ENCODE results near the gene FDXR.

The FDXR gene

GRCh38 chr17:74825952-74826719, 46.7 kb downstream of the FDXR start:
- no peak for TF ChIP-seq CTCF (IDR thresholded peaks at IDR 0.05; ENCODE audit: low read depth, low read length)
- Histone ChIP-seq H3K27me3 (ENCODE audit: insufficient read depth, low read depth, severe bottlenecking) (no peaks in the 10 kb centered on the region), H3K9me3 (ENCODE audit: severe bottlenecking) (no peaks in the 10 kb centered on the region), H3K27ac (peak overlapping the region; percentile 91), H3K4me3 (ENCODE audit: low read depth, low read length) (peak overlapping the region; percentile 2), H3K36me3 (peaks cover 23% of the 10 kb centered on the region)
- peak; percentile 98 for DNase-seq

GRCh38 chr17:74824961-74825627, 47.7 kb downstream of the FDXR start:
- Histone ChIP-seq H3K9me3 (ENCODE audit: severe bottlenecking) (no peaks in the 10 kb centered on the region), H3K4me3 (ENCODE audit: low read depth, low read length) (peak overlapping the region; percentile 2), H3K27ac (peak overlapping the region; percentile 91), H3K27me3 (ENCODE audit: insufficient read depth, low read depth, severe bottlenecking) (no peaks in the 10 kb centered on the region), H3K36me3 (peaks cover 25% of the 10 kb centered on the region)
- DNase-seq: no peak
- TF ChIP-seq CTCF (IDR thresholded peaks at IDR 0.05; ENCODE audit: low read depth, low read length): no peak

GRCh38 chr17:74822939-74823367, 49.8 kb downstream of the FDXR start:
- Histone ChIP-seq H3K27me3 (ENCODE audit: insufficient read depth, low read depth, severe bottlenecking) (no peaks in the 10 kb centered on the region), H3K36me3 (peaks cover 30% of the 10 kb centered on the region)
- DNase-seq: peak; percentile 78

GRCh38 chr17:74822335-74822938, 50.4 kb downstream of the FDXR start:
- Histone ChIP-seq H3K4me3 (ENCODE audit: low read depth, low read length) (0 out of 2 replicates have a peak overlapping the region, but pooled peaks have one; percentile 11), H3K27me3 (ENCODE audit: insufficient read depth, low read depth, severe bottlenecking) (no peaks in the 10 kb centered on the region), H3K9me3 (ENCODE audit: severe bottlenecking) (no peaks in the 10 kb centered on the region), H3K36me3 (peaks cover 30% of the 10 kb centered on the region), H3K27ac (peak overlapping the region; percentile 91)
- DNase-seq: no peak
- TF ChIP-seq CTCF (IDR thresholded peaks at IDR 0.05; ENCODE audit: low read depth, low read length): no peak

More at GRCh38 chr17:74822939-74823367, 49.8 kb downstream of the FDXR start:
- no peak for TF ChIP-seq CTCF (IDR thresholded peaks at IDR 0.05; ENCODE audit: low read depth, low read length)
- H3K27ac ChIP-seq: peak overlapping the region; percentile 91
- H3K9me3 ChIP-seq (ENCODE audit: severe bottlenecking): no peaks in the 10 kb centered on the region
- H3K4me3 ChIP-seq (ENCODE audit: low read depth, low read length): peak overlapping the region; percentile 11; the same call in 1 of the 2 replicates

GRCh38 chr17:74821655-74822334, 51.0 kb downstream of the FDXR start:
- Histone ChIP-seq H3K9me3 (ENCODE audit: severe bottlenecking) (no peaks in the 10 kb centered on the region), H3K36me3 (peaks cover 30% of the 10 kb centered on the region), H3K27ac (no peak overlapping the region), H3K4me3 (ENCODE audit: low read depth, low read length) (no peak overlapping the region), H3K27me3 (ENCODE audit: insufficient read depth, low read depth, severe bottlenecking) (no peaks in the 10 kb centered on the region)
- DNase-seq: no peak
- TF ChIP-seq CTCF (IDR thresholded peaks at IDR 0.05; ENCODE audit: low read depth, low read length): no peak

Measured in WERI-Rb-1 (cell line).